WTC11 (cell line): ENCODE results near the gene EFNB3. TPM values are rescaled to one million over a fixed set of nuclear protein-coding genes. Genes with fewer than 3 reads are reported as not detected.

ENCODE experiments used
- ATAC-seq: fragments of 200-7000 bp; cut with Tn5 transposase; 2 replicates; pipeline ENCODE4 v1.10.0; 2021; ENCODE audit warnings: mild to moderate bottlenecking, moderate library complexity
- CTCF ChIA-PET: fragments of 300-600 bp; sonication (Branson Sonifier 250); formaldehyde crosslinking; loops from one replicate; lab custom pipeline; 2021; ENCODE audit warnings: antibody characterized with exemption; lab: Charles Lee
- POLR2A ChIA-PET: fragments of 350-600 bp; sonication (Branson Sonifier 250); formaldehyde crosslinking; loops from one replicate; lab custom pipeline; 2021; ENCODE audit warnings: antibody characterized with exemption; lab: Charles Lee
- DNase-seq: peaks from one replicate; pipeline ENCODE4 v3.0.0; 2021; ENCODE audit warnings: low spot score
- H3K27ac Mint-ChIP-seq: 2 replicates; pipeline ENCODE4 v1.8.0; 2021; ENCODE audit warnings: mixed read lengths
- H3K27me3 Mint-ChIP-seq: 2 replicates; pipeline ENCODE4 v1.8.0; 2021; ENCODE audit warnings: low read depth, mild to moderate bottlenecking, moderate library complexity, mixed read lengths
- H3K36me3 Mint-ChIP-seq: 2 replicates; pipeline ENCODE4 v1.8.0; 2021; ENCODE audit warnings: mixed read lengths
- H3K4me1 Mint-ChIP-seq: 2 replicates; pipeline ENCODE4 v1.8.0; 2022; ENCODE audit warnings: mixed read lengths
- H3K4me3 Mint-ChIP-seq: 2 replicates; pipeline ENCODE4 v1.8.0; 2021; ENCODE audit warnings: mild to moderate bottlenecking, moderate library complexity, mixed read lengths
- H3K9me3 Mint-ChIP-seq: 2 replicates; pipeline ENCODE4 v1.8.0; 2021; ENCODE audit warnings: mixed read lengths
- CBFB ChIP-seq: sonication (generic); formaldehyde crosslinking; IDR thresholded peaks from 2 replicates; pipeline ENCODE4 v1.8.1; 2022; ENCODE audit warnings: mild to moderate bottlenecking, low read depth, missing genetic modification reagents
- CREM ChIP-seq: sonication (generic); formaldehyde crosslinking; IDR thresholded peaks from 2 replicates; pipeline ENCODE4 v1.8.1; 2022; ENCODE audit warnings: mild to moderate bottlenecking, missing genetic modification reagents, moderate library complexity
- ELF4 ChIP-seq: sonication (generic); formaldehyde crosslinking; IDR thresholded peaks from 2 replicates; pipeline ENCODE4 v1.8.1; 2022; ENCODE audit warnings: low read depth, mild to moderate bottlenecking, moderate library complexity, missing genetic modification reagents
- ESRRA ChIP-seq: sonication (generic); formaldehyde crosslinking; IDR thresholded peaks from 2 replicates; pipeline ENCODE4 v1.8.1; 2022; ENCODE audit warnings: mild to moderate bottlenecking, missing genetic modification reagents, borderline replicate concordance
- FOXJ3 ChIP-seq: sonication (generic); formaldehyde crosslinking; IDR thresholded peaks from 2 replicates; pipeline ENCODE4 v1.9.0; 2021; ENCODE audit warnings: missing genetic modification reagents, mild to moderate bottlenecking, borderline replicate concordance
- HMGA2 ChIP-seq: fragments of 250-450 bp; sonication (Bioruptor Pico); IDR thresholded peaks from 2 replicates; pipeline ENCODE4 v1.4.0; 2021; ENCODE audit warnings: mild to moderate bottlenecking, moderate library complexity
- JAZF1 ChIP-seq: fragments of 250-450 bp; sonication (Bioruptor Pico); IDR thresholded peaks from 2 replicates; pipeline ENCODE4 v1.9.0; 2021; ENCODE audit warnings: moderate library complexity, mild to moderate bottlenecking, inconsistent platforms
- MYBL2 ChIP-seq: sonication (generic); formaldehyde crosslinking; IDR thresholded peaks from 2 replicates; pipeline ENCODE4 v1.8.1; 2023; ENCODE audit warnings: mild to moderate bottlenecking, moderate library complexity, missing genetic modification reagents
- NR2C2 ChIP-seq: sonication (generic); formaldehyde crosslinking; IDR thresholded peaks from 2 replicates; pipeline ENCODE4 v1.8.0; 2022; ENCODE audit warnings: mild to moderate bottlenecking, missing genetic modification reagents
- NR3C1 ChIP-seq: sonication (generic); formaldehyde crosslinking; conservative IDR thresholded peaks from 2 replicates; pipeline ENCODE4 v1.8.1; 2023; ENCODE audit warnings: low read depth, mild to moderate bottlenecking, missing genetic modification reagents
- SOX15 ChIP-seq: fragments of 250-450 bp; sonication (Bioruptor Pico); IDR thresholded peaks from 2 replicates; pipeline ENCODE4 v1.9.0; 2021; ENCODE audit warnings: mild to moderate bottlenecking
- TP53 ChIP-seq: sonication (generic); formaldehyde crosslinking; IDR thresholded peaks from 2 replicates; pipeline ENCODE4 v1.8.1; 2023; ENCODE audit warnings: mild to moderate bottlenecking, missing genetic modification reagents
- ZNF138 ChIP-seq: sonication (generic); formaldehyde crosslinking; conservative IDR thresholded peaks from 2 replicates; pipeline ENCODE4 v1.8.1; 2022; ENCODE audit warnings: mild to moderate bottlenecking, moderate library complexity, missing genetic modification reagents
- ZNF219 ChIP-seq: sonication (generic); formaldehyde crosslinking; IDR thresholded peaks from 2 replicates; pipeline ENCODE4 v1.8.0; 2023; ENCODE audit warnings: missing genetic modification reagents, mild to moderate bottlenecking, borderline replicate concordance
- ZNF263 ChIP-seq: sonication (generic); formaldehyde crosslinking; IDR thresholded peaks from 2 replicates; pipeline ENCODE4 v1.8.1; 2022; ENCODE audit warnings: low read depth, mild to moderate bottlenecking, moderate library complexity, missing genetic modification reagents
- ZNF317 ChIP-seq: sonication (generic); formaldehyde crosslinking; IDR thresholded peaks from 2 replicates; pipeline ENCODE4 v1.8.1; 2023; ENCODE audit warnings: low read depth, mild to moderate bottlenecking, moderate library complexity, missing genetic modification reagents, borderline replicate concordance
- total RNA-seq: library from RNA; stranded (reverse); gene quantifications from 3 replicates; pipeline ENCODE4 v1.2.3, GENCODE V29; 2021
- TF ChIP-seq, protein P1 (sequence below): sonication (generic); formaldehyde crosslinking; conservative IDR thresholded peaks from 2 replicates; pipeline ENCODE4 v1.8.1; 2022; ENCODE audit warnings: mild to moderate bottlenecking, missing genetic modification reagents
- TF ChIP-seq, protein P2 (sequence below): sonication (generic); formaldehyde crosslinking; IDR thresholded peaks from 2 replicates; pipeline ENCODE4 v1.8.1; 2022; ENCODE audit warnings: mild to moderate bottlenecking, missing genetic modification reagents, moderate library complexity, borderline replicate concordance
- TF ChIP-seq, protein P3 (sequence below): fragments of 250-450 bp; sonication (Bioruptor Pico); IDR thresholded peaks from 2 replicates; pipeline ENCODE4 v1.9.0; 2021; ENCODE audit warnings: mild to moderate bottlenecking, borderline replicate concordance
- TF ChIP-seq, protein P4 (sequence below): fragments of 200-600 bp; IDR thresholded peaks from 2 replicates; pipeline ENCODE4 v1.8.0; 2022; ENCODE audit warnings: antibody characterized with exemption
- TF ChIP-seq, protein P5 (sequence below): sonication (generic); formaldehyde crosslinking; IDR thresholded peaks from 2 replicates; pipeline ENCODE4 v1.8.1; 2023; ENCODE audit warnings: mild to moderate bottlenecking, missing genetic modification reagents, moderate library complexity
- TF ChIP-seq, protein P6 (sequence below): fragments of 250-450 bp; sonication (Bioruptor Pico); IDR thresholded peaks from 2 replicates; pipeline ENCODE4 v1.8.0; 2021; ENCODE audit warnings: mild to moderate bottlenecking

Gene EFNB3
- total RNA-seq, 1 experiment from 2014 or later = 14.7 TPM

DNA sequence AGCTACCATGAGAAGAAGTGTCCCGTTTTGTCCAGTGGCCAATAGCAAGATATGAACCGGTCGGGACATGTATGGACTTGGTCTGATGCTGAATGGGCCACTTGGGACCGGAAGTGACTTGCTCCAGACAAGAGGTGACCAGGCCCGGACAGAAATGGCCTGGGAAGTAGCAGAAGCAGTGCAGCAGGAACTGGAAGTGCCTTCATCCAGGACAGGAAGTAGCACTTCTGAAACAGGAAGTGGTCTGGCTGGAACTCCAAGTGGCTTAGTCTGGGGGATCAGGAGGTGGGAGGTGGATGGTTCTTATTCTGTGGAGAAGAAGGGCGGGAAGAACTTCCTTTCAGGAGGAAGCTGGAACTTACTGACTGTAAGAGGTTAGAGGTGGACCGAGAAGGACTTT, 5.3 kb downstream of the EFNB3 start (continued):
- TF ChIP-seq, protein P1, sequence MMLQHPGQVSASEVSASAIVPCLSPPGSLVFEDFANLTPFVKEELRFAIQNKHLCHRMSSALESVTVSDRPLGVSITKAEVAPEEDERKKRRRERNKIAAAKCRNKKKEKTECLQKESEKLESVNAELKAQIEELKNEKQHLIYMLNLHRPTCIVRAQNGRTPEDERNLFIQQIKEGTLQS (CRISPR knock-in tag) = no peak
- TF ChIP-seq, protein P2, sequence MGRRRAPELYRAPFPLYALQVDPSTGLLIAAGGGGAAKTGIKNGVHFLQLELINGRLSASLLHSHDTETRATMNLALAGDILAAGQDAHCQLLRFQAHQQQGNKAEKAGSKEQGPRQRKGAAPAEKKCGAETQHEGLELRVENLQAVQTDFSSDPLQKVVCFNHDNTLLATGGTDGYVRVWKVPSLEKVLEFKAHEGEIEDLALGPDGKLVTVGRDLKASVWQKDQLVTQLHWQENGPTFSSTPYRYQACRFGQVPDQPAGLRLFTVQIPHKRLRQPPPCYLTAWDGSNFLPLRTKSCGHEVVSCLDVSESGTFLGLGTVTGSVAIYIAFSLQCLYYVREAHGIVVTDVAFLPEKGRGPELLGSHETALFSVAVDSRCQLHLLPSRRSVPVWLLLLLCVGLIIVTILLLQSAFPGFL (CRISPR knock-in tag) = no peak
- TF ChIP-seq JAZF1 (CRISPR knock-in tag) (no peak), ZNF138 (no peak)
- TF ChIP-seq, protein P3, sequence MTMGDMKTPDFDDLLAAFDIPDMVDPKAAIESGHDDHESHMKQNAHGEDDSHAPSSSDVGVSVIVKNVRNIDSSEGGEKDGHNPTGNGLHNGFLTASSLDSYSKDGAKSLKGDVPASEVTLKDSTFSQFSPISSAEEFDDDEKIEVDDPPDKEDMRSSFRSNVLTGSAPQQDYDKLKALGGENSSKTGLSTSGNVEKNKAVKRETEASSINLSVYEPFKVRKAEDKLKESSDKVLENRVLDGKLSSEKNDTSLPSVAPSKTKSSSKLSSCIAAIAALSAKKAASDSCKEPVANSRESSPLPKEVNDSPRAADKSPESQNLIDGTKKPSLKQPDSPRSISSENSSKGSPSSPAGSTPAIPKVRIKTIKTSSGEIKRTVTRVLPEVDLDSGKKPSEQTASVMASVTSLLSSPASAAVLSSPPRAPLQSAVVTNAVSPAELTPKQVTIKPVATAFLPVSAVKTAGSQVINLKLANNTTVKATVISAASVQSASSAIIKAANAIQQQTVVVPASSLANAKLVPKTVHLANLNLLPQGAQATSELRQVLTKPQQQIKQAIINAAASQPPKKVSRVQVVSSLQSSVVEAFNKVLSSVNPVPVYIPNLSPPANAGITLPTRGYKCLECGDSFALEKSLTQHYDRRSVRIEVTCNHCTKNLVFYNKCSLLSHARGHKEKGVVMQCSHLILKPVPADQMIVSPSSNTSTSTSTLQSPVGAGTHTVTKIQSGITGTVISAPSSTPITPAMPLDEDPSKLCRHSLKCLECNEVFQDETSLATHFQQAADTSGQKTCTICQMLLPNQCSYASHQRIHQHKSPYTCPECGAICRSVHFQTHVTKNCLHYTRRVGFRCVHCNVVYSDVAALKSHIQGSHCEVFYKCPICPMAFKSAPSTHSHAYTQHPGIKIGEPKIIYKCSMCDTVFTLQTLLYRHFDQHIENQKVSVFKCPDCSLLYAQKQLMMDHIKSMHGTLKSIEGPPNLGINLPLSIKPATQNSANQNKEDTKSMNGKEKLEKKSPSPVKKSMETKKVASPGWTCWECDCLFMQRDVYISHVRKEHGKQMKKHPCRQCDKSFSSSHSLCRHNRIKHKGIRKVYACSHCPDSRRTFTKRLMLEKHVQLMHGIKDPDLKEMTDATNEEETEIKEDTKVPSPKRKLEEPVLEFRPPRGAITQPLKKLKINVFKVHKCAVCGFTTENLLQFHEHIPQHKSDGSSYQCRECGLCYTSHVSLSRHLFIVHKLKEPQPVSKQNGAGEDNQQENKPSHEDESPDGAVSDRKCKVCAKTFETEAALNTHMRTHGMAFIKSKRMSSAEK = no peak

DNA sequence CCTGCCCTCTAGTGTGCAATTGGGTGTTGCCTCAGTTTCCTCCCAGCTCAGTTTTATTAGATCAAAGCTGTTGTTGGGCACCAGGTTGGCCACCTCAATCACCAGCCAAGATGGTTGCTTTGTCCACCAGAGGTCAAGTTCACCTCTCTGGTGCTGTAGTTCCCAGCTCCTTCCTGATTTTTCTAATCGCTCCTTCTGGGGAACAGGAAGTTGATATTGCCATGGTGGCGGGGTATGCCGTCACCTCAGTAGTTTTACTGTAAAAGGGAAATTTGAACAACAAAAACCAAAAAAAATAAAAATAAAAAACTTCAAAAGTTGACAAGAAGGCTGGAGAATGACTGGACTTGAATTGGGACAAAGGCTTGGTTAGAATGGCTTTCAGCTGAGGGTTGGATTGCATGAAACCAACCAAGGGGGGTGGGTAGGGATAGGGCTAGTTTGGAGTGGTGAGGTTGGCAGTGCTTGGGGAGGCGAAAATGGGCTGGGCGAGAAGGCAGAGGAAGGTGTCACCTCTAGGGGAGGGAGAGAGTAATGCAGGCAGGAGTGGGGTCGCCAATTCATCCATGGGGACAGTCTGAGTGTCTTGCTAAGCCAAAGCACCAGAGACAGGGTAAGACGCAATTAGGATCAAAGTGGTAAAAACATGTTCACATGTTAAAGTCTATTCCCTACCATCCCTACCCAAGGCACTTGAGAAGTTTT, 6.2 kb downstream of the EFNB3 start:
- peak overlapping the region; percentile 29; the same call in 1 of the 2 replicates for H3K4me3 Mint-ChIP-seq
- CTCF ChIA-PET = interaction anchor here (0.9 to 8.0 kb wide), 8 partner anchors 8 to 96 kb away, joined by 3 to 120 read pairs (median 4); partner anchors contain the start of genes TP53 and WRAP53
- H3K36me3 Mint-ChIP-seq = no peaks in the 10 kb centered on the region
- no peak overlapping the region for H3K27ac Mint-ChIP-seq
- DNase-seq = peak; percentile 54
- POLR2A ChIA-PET = no interaction called here
- peaks cover 23% of the 10 kb centered on the region for H3K27me3 Mint-ChIP-seq
- no peaks in the 10 kb centered on the region for H3K9me3 Mint-ChIP-seq
- no peak for TF ChIP-seq ZNF317 (CRISPR knock-in tag)
- TF ChIP-seq, protein P4, sequence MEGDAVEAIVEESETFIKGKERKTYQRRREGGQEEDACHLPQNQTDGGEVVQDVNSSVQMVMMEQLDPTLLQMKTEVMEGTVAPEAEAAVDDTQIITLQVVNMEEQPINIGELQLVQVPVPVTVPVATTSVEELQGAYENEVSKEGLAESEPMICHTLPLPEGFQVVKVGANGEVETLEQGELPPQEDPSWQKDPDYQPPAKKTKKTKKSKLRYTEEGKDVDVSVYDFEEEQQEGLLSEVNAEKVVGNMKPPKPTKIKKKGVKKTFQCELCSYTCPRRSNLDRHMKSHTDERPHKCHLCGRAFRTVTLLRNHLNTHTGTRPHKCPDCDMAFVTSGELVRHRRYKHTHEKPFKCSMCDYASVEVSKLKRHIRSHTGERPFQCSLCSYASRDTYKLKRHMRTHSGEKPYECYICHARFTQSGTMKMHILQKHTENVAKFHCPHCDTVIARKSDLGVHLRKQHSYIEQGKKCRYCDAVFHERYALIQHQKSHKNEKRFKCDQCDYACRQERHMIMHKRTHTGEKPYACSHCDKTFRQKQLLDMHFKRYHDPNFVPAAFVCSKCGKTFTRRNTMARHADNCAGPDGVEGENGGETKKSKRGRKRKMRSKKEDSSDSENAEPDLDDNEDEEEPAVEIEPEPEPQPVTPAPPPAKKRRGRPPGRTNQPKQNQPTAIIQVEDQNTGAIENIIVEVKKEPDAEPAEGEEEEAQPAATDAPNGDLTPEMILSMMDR = peak; percentile 41
- peak; percentile 79 for ATAC-seq
- H3K4me1 Mint-ChIP-seq = peaks cover 40% of the 10 kb centered on the region

DNA sequence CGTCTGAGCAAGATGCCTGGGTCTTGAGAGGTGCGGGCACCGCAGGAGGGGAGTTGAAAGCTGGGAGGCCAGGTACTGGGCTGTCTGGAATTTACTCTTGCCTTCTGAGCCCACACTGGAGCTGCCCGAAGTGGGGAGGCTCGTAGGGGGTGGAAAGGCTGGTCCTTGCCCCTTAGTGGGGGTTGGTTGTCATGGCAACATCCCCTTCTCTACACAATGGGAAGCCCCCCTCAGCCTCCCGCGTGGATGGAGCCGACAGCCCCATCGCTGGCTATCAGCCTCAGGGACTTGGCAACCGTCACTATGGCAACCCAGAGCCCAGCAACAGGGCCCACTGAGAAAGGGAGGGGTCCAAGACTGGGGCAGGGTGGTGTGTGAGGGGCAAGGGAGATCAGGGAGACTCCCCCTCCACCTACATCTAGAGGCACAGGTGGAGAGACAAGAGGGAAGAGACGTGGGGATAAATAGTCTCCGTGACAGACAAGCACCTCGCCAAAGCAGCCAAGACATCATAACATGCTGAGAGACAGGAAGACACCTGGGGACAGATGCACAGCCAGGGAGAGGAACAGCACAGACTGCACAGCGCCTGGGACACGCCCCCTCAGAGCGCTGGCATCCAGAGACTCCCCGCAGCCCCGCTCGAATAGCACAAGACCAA, 7.2 kb downstream of the EFNB3 start:
- no peak for TF ChIP-seq ZNF219 (CRISPR knock-in tag)
- no peak for TF ChIP-seq NR2C2
- TF ChIP-seq CREM (CRISPR knock-in tag) = no peak
- TF ChIP-seq, protein P5, sequence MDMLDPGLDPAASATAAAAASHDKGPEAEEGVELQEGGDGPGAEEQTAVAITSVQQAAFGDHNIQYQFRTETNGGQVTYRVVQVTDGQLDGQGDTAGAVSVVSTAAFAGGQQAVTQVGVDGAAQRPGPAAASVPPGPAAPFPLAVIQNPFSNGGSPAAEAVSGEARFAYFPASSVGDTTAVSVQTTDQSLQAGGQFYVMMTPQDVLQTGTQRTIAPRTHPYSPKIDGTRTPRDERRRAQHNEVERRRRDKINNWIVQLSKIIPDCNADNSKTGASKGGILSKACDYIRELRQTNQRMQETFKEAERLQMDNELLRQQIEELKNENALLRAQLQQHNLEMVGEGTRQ (CRISPR knock-in tag) = no peak
- no peak for TF ChIP-seq SOX15
- TF ChIP-seq MYBL2 (CRISPR knock-in tag) = no peak
- TF ChIP-seq, protein P6, sequence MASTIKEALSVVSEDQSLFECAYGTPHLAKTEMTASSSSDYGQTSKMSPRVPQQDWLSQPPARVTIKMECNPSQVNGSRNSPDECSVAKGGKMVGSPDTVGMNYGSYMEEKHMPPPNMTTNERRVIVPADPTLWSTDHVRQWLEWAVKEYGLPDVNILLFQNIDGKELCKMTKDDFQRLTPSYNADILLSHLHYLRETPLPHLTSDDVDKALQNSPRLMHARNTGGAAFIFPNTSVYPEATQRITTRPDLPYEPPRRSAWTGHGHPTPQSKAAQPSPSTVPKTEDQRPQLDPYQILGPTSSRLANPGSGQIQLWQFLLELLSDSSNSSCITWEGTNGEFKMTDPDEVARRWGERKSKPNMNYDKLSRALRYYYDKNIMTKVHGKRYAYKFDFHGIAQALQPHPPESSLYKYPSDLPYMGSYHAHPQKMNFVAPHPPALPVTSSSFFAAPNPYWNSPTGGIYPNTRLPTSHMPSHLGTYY (CRISPR knock-in tag) = no peak
- no peak for TF ChIP-seq NR3C1 (CRISPR knock-in tag)
- TF ChIP-seq ESRRA (CRISPR knock-in tag) = no peak
- TF ChIP-seq FOXJ3 = no peak
- no peak for TF ChIP-seq CBFB (CRISPR knock-in tag)
- no peak for TF ChIP-seq ZNF263 (CRISPR knock-in tag)
- no peak for TF ChIP-seq ELF4 (CRISPR knock-in tag)
- no peak for TF ChIP-seq HMGA2 (CRISPR knock-in tag)
- TF ChIP-seq TP53 (CRISPR knock-in tag) = no peak
- ChIA-PET CTCF (interaction anchor here (0.5 to 8.0 kb wide), 8 partner anchors 9 to 123 kb away, joined by 3 to 120 read pairs (median 5); partner anchors contain the start of genes SOX15, TP53 and WRAP53), POLR2A (interaction anchor here (2.3 kb wide), 1 partner anchor 24 kb away, joined by 8 read pairs; the partner anchor contains the start of genes TP53 and WRAP53)
- no peaks in the 10 kb centered on the region for H3K9me3 Mint-ChIP-seq
- H3K27ac Mint-ChIP-seq = no peak overlapping the region
- ATAC-seq (no peak), DNase-seq (peak; percentile 53)
- peaks cover 39% of the 10 kb centered on the region for H3K4me1 Mint-ChIP-seq
- no peaks in the 10 kb centered on the region for H3K36me3 Mint-ChIP-seq
- peaks cover 17% of the 10 kb centered on the region for H3K27me3 Mint-ChIP-seq
- no peak overlapping the region for H3K4me3 Mint-ChIP-seq
